Natural killer cell (primary cell): ENCODE results near the gene IL1RAPL1. TPM values are rescaled to one million over a fixed set of nuclear protein-coding genes. Genes with fewer than 3 reads are reported as not detected.

Experiments used
- ATAC-seq, 3 donors: fragments of 150-1000 bp in 2 of 3; fragments of 200-7000 bp in 1 of 3; cut with Tn5 transposase; 1 replicate in 1 of 3; 2 replicates in 2 of 3; pipeline ENCODE4 v1.10.0; 2021; ENCODE audit warnings: mild to moderate bottlenecking in 2 of 3, moderate library complexity in 2 of 3
- DNase-seq, 2 donors: peaks; one replicate each; pipeline versions ENCODE4 v3.0.0 to v3.0.0-alpha.2; 2013 to 2021; ENCODE audit warnings: mixed read lengths in 1 of 2
- H3K27ac ChIP-seq: one replicate; pipeline ENCODE4 v1.5.1; 2013; ENCODE audit warnings: mild to moderate bottlenecking, low read length
- H3K27me3 ChIP-seq: one replicate; pipeline ENCODE4 v1.6.1; 2013; ENCODE audit warnings: low read length; ENCODE audit not compliant: control insufficient read depth, insufficient read depth
- H3K36me3 ChIP-seq: one replicate; pipeline ENCODE4 v1.6.1; 2013; ENCODE audit warnings: low read length; ENCODE audit not compliant: control insufficient read depth, insufficient read depth
- H3K4me1 ChIP-seq: one replicate; pipeline ENCODE4 v1.6.1; 2013; ENCODE audit warnings: low read length; ENCODE audit not compliant: control insufficient read depth, insufficient read depth
- H3K4me3 ChIP-seq: one replicate; pipeline ENCODE4 v1.5.1; 2013; ENCODE audit warnings: low read length
- H3K9me3 ChIP-seq: one replicate; pipeline ENCODE4 v1.6.1; 2013; ENCODE audit warnings: low read length; ENCODE audit not compliant: control insufficient read depth, insufficient read depth
- H3K27ac Mint-ChIP-seq, 2 donors: one replicate each; pipeline ENCODE4 v1.8.0; 2022; ENCODE audit warnings: mild to moderate bottlenecking in 2 of 2, mixed read lengths in 2 of 2, moderate library complexity in 1 of 2
- H3K27me3 Mint-ChIP-seq, 2 donors: one replicate each; pipeline ENCODE4 v1.8.0; 2022; ENCODE audit warnings: low read depth in 2 of 2, mixed read lengths in 2 of 2
- H3K36me3 Mint-ChIP-seq: one replicate; pipeline ENCODE4 v1.8.0; 2022; ENCODE audit warnings: mixed read lengths
- H3K4me1 Mint-ChIP-seq, 2 donors: one replicate each; pipeline ENCODE4 v1.8.0; 2022; ENCODE audit warnings: mixed read lengths in 2 of 2
- H3K4me3 Mint-ChIP-seq: one replicate; pipeline ENCODE4 v1.8.0; 2022; ENCODE audit warnings: mild to moderate bottlenecking, moderate library complexity, mixed read lengths
- H3K9me3 Mint-ChIP-seq, 2 donors: one replicate each; pipeline ENCODE4 v1.8.0; 2022; ENCODE audit warnings: mixed read lengths in 2 of 2
- WGBS: methylation state at CpG from one replicate; pipeline ENCODE4 v1.1.7; 2013; ENCODE audit warnings: missing lambda C conversion rate; ENCODE audit not compliant: insufficient coverage; 5-methylcytosine and 5-hydroxymethylcytosine counted together
- intact Hi-C: fragments of 100-400 bp; cut with micrococcal nuclease; formaldehyde crosslinking; loops from one replicate; pipeline ENCODE4 v1.14.2; 2022
- total RNA-seq, 4 donors: library from RNA; stranded (reverse); fragments of 120-200 nt in 1 of 4; gene quantifications; one replicate each; pipeline versions ENCODE4 v1.2.3 to v1.2.4, GENCODE V29; 2013 to 2022
- TF ChIP-seq, protein P1 (sequence below): fragments of 200-600 bp; IDR thresholded peaks from one replicate; pipeline ENCODE4 v1.8.0; 2022; ENCODE audit warnings: antibody characterized with exemption

The IL1RAPL1 gene
- total RNA-seq, 3 donors from 2014 or later (not counting 1 experiment from before 2014, with no cell fraction given) = not detected

DNA sequence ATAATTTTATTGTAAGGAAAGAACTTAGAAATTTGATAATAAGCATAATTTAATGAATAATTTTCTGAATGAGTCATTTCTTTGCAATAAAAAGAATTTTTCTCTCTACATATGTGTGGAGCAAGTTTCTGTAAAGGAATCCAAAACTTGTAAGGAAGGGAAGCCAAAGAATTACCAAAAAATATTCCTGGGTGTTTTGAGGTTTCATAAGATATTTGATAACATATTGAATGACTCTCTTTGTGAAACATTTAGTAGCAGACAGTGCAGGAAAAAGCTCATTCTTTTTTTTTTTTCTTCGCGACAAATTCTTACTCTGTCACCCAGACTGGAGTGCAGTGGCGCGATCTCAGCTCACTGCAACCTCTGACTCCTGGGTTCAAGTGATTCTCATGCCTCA is 1159.1 kb downstream of the IL1RAPL1 start:
- Histone ChIP-seq H3K27me3 (no peaks in the 10 kb centered on the region), H3K9me3 (no peaks in the 10 kb centered on the region), H3K4me1 (no peaks in the 10 kb centered on the region), H3K27ac (no peak overlapping the region), H3K4me3 (no peak overlapping the region), H3K36me3 (no peaks in the 10 kb centered on the region)
- 100% methylated on average over 4 of the region's 4 CpGs for WGBS
- ATAC-seq = no peak
- no peak for DNase-seq
- Mint-ChIP-seq H3K4me1 (no peaks in the 10 kb centered on the region), H3K27me3 (no peaks in the 10 kb centered on the region), H3K4me3 (no peak overlapping the region), H3K27ac (no peak overlapping the region), H3K9me3 (peaks cover 3 to 6% of the 10 kb centered on the region in 2 donors), H3K36me3 (no peaks in the 10 kb centered on the region)
- intact Hi-C loops = no loop called here
- TF ChIP-seq, protein P1, sequence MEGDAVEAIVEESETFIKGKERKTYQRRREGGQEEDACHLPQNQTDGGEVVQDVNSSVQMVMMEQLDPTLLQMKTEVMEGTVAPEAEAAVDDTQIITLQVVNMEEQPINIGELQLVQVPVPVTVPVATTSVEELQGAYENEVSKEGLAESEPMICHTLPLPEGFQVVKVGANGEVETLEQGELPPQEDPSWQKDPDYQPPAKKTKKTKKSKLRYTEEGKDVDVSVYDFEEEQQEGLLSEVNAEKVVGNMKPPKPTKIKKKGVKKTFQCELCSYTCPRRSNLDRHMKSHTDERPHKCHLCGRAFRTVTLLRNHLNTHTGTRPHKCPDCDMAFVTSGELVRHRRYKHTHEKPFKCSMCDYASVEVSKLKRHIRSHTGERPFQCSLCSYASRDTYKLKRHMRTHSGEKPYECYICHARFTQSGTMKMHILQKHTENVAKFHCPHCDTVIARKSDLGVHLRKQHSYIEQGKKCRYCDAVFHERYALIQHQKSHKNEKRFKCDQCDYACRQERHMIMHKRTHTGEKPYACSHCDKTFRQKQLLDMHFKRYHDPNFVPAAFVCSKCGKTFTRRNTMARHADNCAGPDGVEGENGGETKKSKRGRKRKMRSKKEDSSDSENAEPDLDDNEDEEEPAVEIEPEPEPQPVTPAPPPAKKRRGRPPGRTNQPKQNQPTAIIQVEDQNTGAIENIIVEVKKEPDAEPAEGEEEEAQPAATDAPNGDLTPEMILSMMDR = no peak

DNA sequence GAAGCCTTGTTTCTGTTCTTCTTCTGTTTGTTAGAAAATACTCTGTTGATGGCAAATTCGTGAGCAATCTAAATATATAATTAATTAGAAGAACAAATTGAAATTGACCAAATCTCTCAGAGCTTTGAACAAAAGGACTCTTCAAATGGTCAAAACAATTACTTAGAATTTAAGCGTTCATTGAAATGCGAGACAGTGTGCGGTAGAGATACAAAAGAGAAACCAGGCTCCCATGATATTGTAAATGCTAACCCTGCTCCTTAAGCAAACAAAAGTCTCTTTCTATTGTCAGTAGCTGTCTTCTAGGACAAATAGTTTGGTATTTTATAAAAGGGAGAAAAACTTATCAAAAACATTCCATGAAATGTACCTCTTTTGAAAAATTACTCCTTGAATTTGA is 1174.8 kb downstream of the IL1RAPL1 start:
- Mint-ChIP-seq H3K27ac (no peak overlapping the region), H3K36me3 (no peaks in the 10 kb centered on the region), H3K9me3 (peaks cover 3 to 4% of the 10 kb centered on the region in 2 donors), H3K4me1 (no peaks in the 10 kb centered on the region), H3K27me3 (no peaks in the 10 kb centered on the region), H3K4me3 (no peak overlapping the region)
- TF ChIP-seq, protein P1 = no peak
- Histone ChIP-seq H3K4me3 (no peak overlapping the region), H3K27me3 (no peaks in the 10 kb centered on the region), H3K27ac (no peak overlapping the region), H3K36me3 (no peaks in the 10 kb centered on the region), H3K9me3 (no peaks in the 10 kb centered on the region), H3K4me1 (no peaks in the 10 kb centered on the region)
- WGBS = 100% methylated on average over 1 of the region's 4 CpGs
- no peak for DNase-seq
- intact Hi-C loops = no loop called here
- no peak for ATAC-seq

DNA sequence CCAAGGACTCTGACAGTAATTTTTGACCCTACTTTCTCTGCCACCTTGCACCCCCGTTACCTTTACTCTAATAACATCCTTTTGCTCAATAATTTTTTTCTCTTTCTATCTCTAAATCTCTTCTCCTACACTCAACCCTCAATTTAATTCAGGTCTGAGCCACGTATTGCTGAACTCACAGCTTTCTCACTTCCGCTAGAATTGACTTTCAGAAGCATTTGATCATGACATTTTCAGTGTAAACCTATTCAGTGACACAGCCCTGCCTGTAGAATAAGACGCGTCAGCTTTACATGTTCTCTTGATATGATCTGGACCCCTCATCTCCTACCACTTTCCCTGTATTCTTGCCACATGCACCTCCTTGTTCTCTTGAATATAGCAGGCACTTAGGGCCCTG is 1188.6 kb downstream of the IL1RAPL1 start:
- TF ChIP-seq, protein P1 = no peak

DNA sequence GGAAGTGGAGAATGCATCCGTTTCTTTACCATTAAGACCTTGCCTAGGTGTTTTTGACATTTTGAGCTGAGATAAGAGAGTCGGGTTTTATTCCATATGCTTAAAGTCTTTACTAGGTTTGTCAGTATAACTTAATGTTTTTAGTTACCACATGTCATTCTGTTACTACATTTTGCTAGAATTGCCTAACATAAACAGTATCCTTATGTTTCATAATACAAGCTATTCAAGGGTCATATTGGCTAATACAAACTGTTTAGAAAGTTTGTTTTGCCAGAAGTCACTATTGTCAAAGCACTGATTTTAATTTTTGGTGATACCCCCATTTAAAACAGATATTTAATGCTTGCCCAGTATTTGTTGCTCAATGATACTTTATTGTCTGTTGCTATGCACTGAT is 1200.4 kb downstream of the IL1RAPL1 start:
- H3K36me3 ChIP-seq = no peaks in the 10 kb centered on the region
- no peak for ATAC-seq
- TF ChIP-seq, protein P1 = no peak

More for the DNA sequence above, 1188.6 kb downstream of the IL1RAPL1 start:
- H3K9me3 ChIP-seq = no peaks in the 10 kb centered on the region
- Mint-ChIP-seq H3K36me3 (no peaks in the 10 kb centered on the region), H3K4me3 (no peak overlapping the region), H3K4me1 (no peaks in the 10 kb centered on the region), H3K27ac (no peak overlapping the region), H3K27me3 (no peaks in the 10 kb centered on the region), H3K9me3 (peaks cover 4 to 8% of the 10 kb centered on the region in 2 donors)
- no peak overlapping the region for H3K27ac ChIP-seq
- no peaks in the 10 kb centered on the region for H3K4me1 ChIP-seq
- intact Hi-C loops = no loop called here
- ATAC-seq = no peak
- H3K36me3 ChIP-seq = no peaks in the 10 kb centered on the region
- DNase-seq = no peak
- H3K27me3 ChIP-seq = no peaks in the 10 kb centered on the region
- WGBS = 77% methylated on average over 5 of the region's 5 CpGs
- no peak overlapping the region for H3K4me3 ChIP-seq

More for the DNA sequence above, 1200.4 kb downstream of the IL1RAPL1 start:
- no peak for DNase-seq
- Histone ChIP-seq H3K27me3 (no peaks in the 10 kb centered on the region), H3K4me3 (no peak overlapping the region), H3K9me3 (no peaks in the 10 kb centered on the region), H3K27ac (no peak overlapping the region), H3K4me1 (no peaks in the 10 kb centered on the region)
- Mint-ChIP-seq H3K27ac (no peak overlapping the region), H3K4me3 (no peak overlapping the region), H3K36me3 (no peaks in the 10 kb centered on the region), H3K27me3 (no peaks in the 10 kb centered on the region), H3K9me3 (peaks cover 11% of the 10 kb centered on the region in 2 donors), H3K4me1 (no peaks in the 10 kb centered on the region)
- intact Hi-C loops = no loop called here
- 89% methylated on average over 1 of the region's 2 CpGs for WGBS
